Skeletal muscle satellite cell (primary cell): ENCODE measurements around the gene GPR183.
A peak's percentile ranks its signal among the peaks of the same experiment; 100 is the strongest.

Experiments used
- H3K27me3 ChIP-seq: 2 replicates; pipeline ENCODE4 v1.7.0; 2013; ENCODE audit warnings: low read length; ENCODE audit not compliant: control insufficient read depth, insufficient read depth
- H3K36me3 ChIP-seq: 2 replicates; pipeline ENCODE4 v1.7.0; 2013; ENCODE audit warnings: mild to moderate bottlenecking, control low read depth, low read length; ENCODE audit not compliant: insufficient read depth
- H3K4me1 ChIP-seq: 2 replicates; pipeline ENCODE4 v1.7.0; 2013; ENCODE audit warnings: low read length; ENCODE audit not compliant: control insufficient read depth, insufficient read depth
- H3K4me2 ChIP-seq: 2 replicates; pipeline ENCODE4 v1.7.0; 2013; ENCODE audit warnings: mild to moderate bottlenecking, low read length
- H3K4me3 ChIP-seq: 2 replicates; pipeline ENCODE4 v1.7.0; 2013; ENCODE audit warnings: low read length
- H3K9ac ChIP-seq: 2 replicates; pipeline ENCODE4 v1.7.0; 2013; ENCODE audit warnings: mild to moderate bottlenecking, low read depth, low read length, moderate library complexity
- H3K9me3 ChIP-seq: replicated peaks from 2 replicates; pipeline ENCODE4 v1.7.0; 2013; ENCODE audit warnings: mild to moderate bottlenecking, control low read depth, low read length

The GPR183 gene

GRCh38 chr13:99334221-99334620, 27.0 kb upstream of the GPR183 start:
- Histone ChIP-seq H3K36me3 (peaks cover 6% of the 10 kb centered on the region), H3K27me3 (no peaks in the 10 kb centered on the region), H3K4me1 (peaks cover 16% of the 10 kb centered on the region), H3K4me3 (no peak overlapping the region), H3K4me2 (no peak overlapping the region), H3K9ac (no peak overlapping the region), H3K9me3 (no peaks in the 10 kb centered on the region)

GRCh38 chr13:99332456-99332855, 25.3 kb upstream of the GPR183 start:
- Histone ChIP-seq H3K4me1 (peaks cover 16% of the 10 kb centered on the region), H3K4me2 (peak overlapping the region; percentile 22), H3K9ac (no peak overlapping the region), H3K27me3 (no peaks in the 10 kb centered on the region), H3K9me3 (no peaks in the 10 kb centered on the region), H3K36me3 (peaks cover 6% of the 10 kb centered on the region), H3K4me3 (no peak overlapping the region)

- Histone ChIP-seq H3K9ac (no peak overlapping the region), H3K4me1 (peaks cover 16% of the 10 kb centered on the region), H3K4me2 (peak overlapping the region; percentile 22), H3K36me3 (peaks cover 6% of the 10 kb centered on the region), H3K4me3 (no peak overlapping the region), H3K27me3 (no peaks in the 10 kb centered on the region), H3K9me3 (no peaks in the 10 kb centered on the region)
Measured at GRCh38 chr13:99331881-99332293, 24.7 kb upstream of the GPR183 start.

- H3K9ac ChIP-seq, result no peak overlapping the region
- peaks cover 6% of the 10 kb centered on the region for H3K36me3 ChIP-seq
- H3K9me3 ChIP-seq, result no peaks in the 10 kb centered on the region
- no peak overlapping the region for H3K4me2 ChIP-seq
- H3K4me3 ChIP-seq, result no peak overlapping the region
- H3K4me1 ChIP-seq, result peaks cover 16% of the 10 kb centered on the region
- H3K27me3 ChIP-seq, result no peaks in the 10 kb centered on the region
Measured at GRCh38 chr13:99330942-99331341, 23.7 kb upstream of the GPR183 start.

GRCh38 chr13:99329477-99329876, 22.3 kb upstream of the GPR183 start:
- Histone ChIP-seq H3K9ac (no peak overlapping the region), H3K4me2 (no peak overlapping the region), H3K9me3 (no peaks in the 10 kb centered on the region), H3K4me3 (no peak overlapping the region), H3K4me1 (peaks cover 16% of the 10 kb centered on the region), H3K36me3 (peaks cover 6% of the 10 kb centered on the region), H3K27me3 (no peaks in the 10 kb centered on the region)

GRCh38 chr13:99327761-99328160, 20.6 kb upstream of the GPR183 start:
- no peaks in the 10 kb centered on the region for H3K9me3 ChIP-seq
- H3K36me3 ChIP-seq, result peaks cover 6% of the 10 kb centered on the region
- no peak overlapping the region for H3K9ac ChIP-seq
- H3K4me3 ChIP-seq, result no peak overlapping the region
- peaks cover 19% of the 10 kb centered on the region for H3K4me1 ChIP-seq
- no peak overlapping the region for H3K4me2 ChIP-seq
- H3K27me3 ChIP-seq, result no peaks in the 10 kb centered on the region

GRCh38 chr13:99327126-99327525, 19.9 kb upstream of the GPR183 start:
- H3K9me3 ChIP-seq, result no peaks in the 10 kb centered on the region
- no peak overlapping the region for H3K4me2 ChIP-seq
- H3K27me3 ChIP-seq, result no peaks in the 10 kb centered on the region
- peaks cover 18% of the 10 kb centered on the region for H3K4me1 ChIP-seq
- peaks cover 6% of the 10 kb centered on the region for H3K36me3 ChIP-seq
- H3K9ac ChIP-seq, result no peak overlapping the region
- H3K4me3 ChIP-seq, result no peak overlapping the region

- H3K36me3 ChIP-seq, result peaks cover 6% of the 10 kb centered on the region
- H3K4me1 ChIP-seq, result peaks cover 17% of the 10 kb centered on the region
Measured at GRCh38 chr13:99326012-99326411, 18.8 kb upstream of the GPR183 start.

GRCh38 chr13:99323488-99323887, 16.3 kb upstream of the GPR183 start:
- Histone ChIP-seq H3K9ac (no peak overlapping the region), H3K4me1 (peaks cover 24% of the 10 kb centered on the region), H3K9me3 (no peaks in the 10 kb centered on the region), H3K4me3 (no peak overlapping the region), H3K4me2 (no peak overlapping the region), H3K27me3 (no peaks in the 10 kb centered on the region), H3K36me3 (peaks cover 5% of the 10 kb centered on the region)

More at GRCh38 chr13:99326012-99326411, 18.8 kb upstream of the GPR183 start:
- H3K4me3 ChIP-seq, result no peak overlapping the region
- no peak overlapping the region for H3K9ac ChIP-seq
- H3K27me3 ChIP-seq, result no peaks in the 10 kb centered on the region
- no peaks in the 10 kb centered on the region for H3K9me3 ChIP-seq
- no peak overlapping the region for H3K4me2 ChIP-seq

GRCh38 chr13:99322297-99323103, 15.3 kb upstream of the GPR183 start:
- peaks cover 24% of the 10 kb centered on the region for H3K4me1 ChIP-seq
- no peak overlapping the region for H3K4me3 ChIP-seq
- peaks cover 5% of the 10 kb centered on the region for H3K36me3 ChIP-seq
- no peaks in the 10 kb centered on the region for H3K27me3 ChIP-seq
- peak overlapping the region; percentile 61 for H3K9ac ChIP-seq
- peak overlapping the region; percentile 59 for H3K4me2 ChIP-seq
- no peaks in the 10 kb centered on the region for H3K9me3 ChIP-seq

GRCh38 chr13:99321709-99322108, 14.5 kb upstream of the GPR183 start:
- Histone ChIP-seq H3K4me1 (peaks cover 27% of the 10 kb centered on the region), H3K9me3 (no peaks in the 10 kb centered on the region), H3K4me3 (no peak overlapping the region), H3K9ac (peak overlapping the region; percentile 8), H3K27me3 (no peaks in the 10 kb centered on the region), H3K36me3 (peaks cover 5% of the 10 kb centered on the region), H3K4me2 (peak overlapping the region; percentile 18)
